ENCODE measurements around the gene TMEM9.

DNA sequence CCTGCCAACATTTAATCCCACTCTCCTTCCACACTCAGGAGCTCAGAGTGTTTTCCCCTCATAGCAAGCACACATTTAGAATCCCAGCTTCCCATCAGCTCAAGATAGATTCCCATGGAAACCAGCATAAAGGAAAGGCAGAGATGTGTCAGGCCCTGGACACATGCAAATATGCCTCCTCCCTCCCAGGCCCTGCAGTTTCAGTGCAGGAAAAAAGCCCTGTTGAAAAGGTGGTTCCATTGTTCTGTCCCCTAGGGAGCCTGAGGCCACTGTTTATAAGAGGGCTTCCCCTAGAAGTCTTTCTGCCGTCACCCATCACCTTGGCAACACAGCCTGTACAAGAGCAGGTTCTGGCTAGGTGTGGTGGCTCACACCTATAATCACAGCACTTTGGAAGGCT, 45.7 kb downstream of the TMEM9 start:
- TF ChIP-seq, protein P1, sequence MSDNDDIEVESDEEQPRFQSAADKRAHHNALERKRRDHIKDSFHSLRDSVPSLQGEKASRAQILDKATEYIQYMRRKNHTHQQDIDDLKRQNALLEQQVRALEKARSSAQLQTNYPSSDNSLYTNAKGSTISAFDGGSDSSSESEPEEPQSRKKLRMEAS (IDR thresholded peaks at IDR 0.05; ENCODE audit: insufficient read depth, insufficient read length) = no peak
- TF ChIP-seq POLR2AphosphoS5 (IDR thresholded peaks at IDR 0.05; ENCODE audit: insufficient read depth, low read depth, low read length) = no peak
- TF ChIP-seq, protein P2, sequence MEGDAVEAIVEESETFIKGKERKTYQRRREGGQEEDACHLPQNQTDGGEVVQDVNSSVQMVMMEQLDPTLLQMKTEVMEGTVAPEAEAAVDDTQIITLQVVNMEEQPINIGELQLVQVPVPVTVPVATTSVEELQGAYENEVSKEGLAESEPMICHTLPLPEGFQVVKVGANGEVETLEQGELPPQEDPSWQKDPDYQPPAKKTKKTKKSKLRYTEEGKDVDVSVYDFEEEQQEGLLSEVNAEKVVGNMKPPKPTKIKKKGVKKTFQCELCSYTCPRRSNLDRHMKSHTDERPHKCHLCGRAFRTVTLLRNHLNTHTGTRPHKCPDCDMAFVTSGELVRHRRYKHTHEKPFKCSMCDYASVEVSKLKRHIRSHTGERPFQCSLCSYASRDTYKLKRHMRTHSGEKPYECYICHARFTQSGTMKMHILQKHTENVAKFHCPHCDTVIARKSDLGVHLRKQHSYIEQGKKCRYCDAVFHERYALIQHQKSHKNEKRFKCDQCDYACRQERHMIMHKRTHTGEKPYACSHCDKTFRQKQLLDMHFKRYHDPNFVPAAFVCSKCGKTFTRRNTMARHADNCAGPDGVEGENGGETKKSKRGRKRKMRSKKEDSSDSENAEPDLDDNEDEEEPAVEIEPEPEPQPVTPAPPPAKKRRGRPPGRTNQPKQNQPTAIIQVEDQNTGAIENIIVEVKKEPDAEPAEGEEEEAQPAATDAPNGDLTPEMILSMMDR (IDR thresholded peaks at IDR 0.05; ENCODE audit: extremely low read depth in 1 of 2, insufficient read depth in 1 of 2, low read depth in 1 of 2, low read length in 2 of 2) = no peak
- no peak for TF ChIP-seq JUN (IDR thresholded peaks at IDR 0.05; ENCODE audit: borderline replicate concordance, insufficient read depth, insufficient read length, low read depth)
- no peak for TF ChIP-seq POLR2A (IDR thresholded peaks at IDR 0.05; ENCODE audit: low read depth, low read length)
- no peak for TF ChIP-seq EZH2 (IDR thresholded peaks at IDR 0.05; ENCODE audit: borderline replicate concordance, low read depth, low read length, severe bottlenecking)
- no peak for TF ChIP-seq MYC (IDR thresholded peaks at IDR 0.05; ENCODE audit: low read depth, low read length)
- no peak for TF ChIP-seq GATA2 (IDR thresholded peaks at IDR 0.05; ENCODE audit: insufficient read depth, insufficient read length, low read depth, low read length)
- TF ChIP-seq FOS (IDR thresholded peaks at IDR 0.05; ENCODE audit: borderline replicate concordance, insufficient read depth, low read length) = no peak
